WI38 (cell line): ENCODE data around the gene SEC16A.

Source experiments
- H3K4me3 ChIP-seq: 2 replicates; pipeline ENCODE4 v1.5.1; 2011; ENCODE audit warnings: low read depth, mild to moderate bottlenecking, control low read depth, low read length
- CTCF ChIP-seq: IDR thresholded peaks from 2 replicates; pipeline ENCODE4 v1.5.1; 2012; ENCODE audit warnings: low read depth, mild to moderate bottlenecking, control low read depth, low read length

Gene SEC16A

GRCh38 chr9:136495238-136495800 lies 12.5 kb upstream of the SEC16A start:
- no peak overlapping the region for H3K4me3 ChIP-seq
- no peak for TF ChIP-seq CTCF

GRCh38 chr9:136494531-136495215 lies 11.8 kb upstream of the SEC16A start:
- no peak for TF ChIP-seq CTCF
- no peak overlapping the region for H3K4me3 ChIP-seq

- no peak overlapping the region for H3K4me3 ChIP-seq
- TF ChIP-seq CTCF: no peak
These were observed 11.2 kb upstream of the SEC16A start for GRCh38 chr9:136494012-136494411.

DNA sequence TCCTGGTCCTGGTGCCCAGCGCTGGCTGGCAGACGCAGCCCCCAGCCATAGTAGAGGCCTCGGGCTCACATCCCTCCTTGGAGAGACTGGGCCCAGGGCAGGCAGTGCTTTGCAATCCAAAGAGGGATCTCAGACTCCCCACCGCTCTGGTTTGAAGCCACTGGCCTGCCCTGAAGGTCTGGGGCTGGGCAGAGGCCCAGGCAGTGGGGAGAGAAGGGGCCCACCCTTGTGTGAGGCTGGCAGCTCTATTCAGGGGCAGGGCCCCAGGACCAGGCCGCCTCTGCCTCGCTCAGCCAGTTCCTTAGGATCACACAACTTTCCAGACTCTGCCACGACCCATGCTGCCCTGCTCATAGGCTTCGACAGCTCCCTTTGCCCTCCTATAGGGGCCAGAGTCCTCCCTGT lies 10.7 kb upstream of the SEC16A start:
- no peak overlapping the region for H3K4me3 ChIP-seq
- no peak for TF ChIP-seq CTCF

- TF ChIP-seq CTCF: no peak
- no peak overlapping the region for H3K4me3 ChIP-seq
These were observed 10.2 kb upstream of the SEC16A start for GRCh38 chr9:136492978-136493522.

DNA sequence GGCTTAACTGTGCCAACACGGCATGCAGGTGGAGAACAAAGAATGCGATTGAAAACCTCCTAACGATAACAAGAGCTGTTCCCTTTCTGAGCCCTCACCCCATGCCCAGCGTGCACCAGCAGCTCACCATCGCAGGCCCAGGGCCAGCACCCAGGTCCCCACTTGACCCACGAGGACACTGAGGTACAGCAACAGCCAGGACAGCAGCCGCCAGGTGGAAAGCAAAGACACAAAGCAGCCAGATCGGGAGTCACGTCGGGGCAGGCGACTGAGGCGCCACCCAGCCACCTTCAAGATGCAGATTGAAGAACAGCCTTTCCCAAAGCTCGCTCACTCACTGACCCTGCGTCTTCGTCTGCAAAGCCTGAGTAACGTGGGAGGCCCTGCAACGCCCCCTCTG lies 6.9 kb upstream of the SEC16A start:
- no peak for TF ChIP-seq CTCF
- H3K4me3 ChIP-seq: no peak overlapping the region
